HG03520 (cell line): ENCODE measurements around the gene ADGRL3.

Experiments used
- ATAC-seq: cut with Tn5 transposase; IDR thresholded peaks from one replicate; pipeline ENCODE4 v1.9.1; 2021; ENCODE audit warnings: mild to moderate bottlenecking, moderate library complexity; ENCODE audit not compliant: unreplicated experiment

ADGRL3 gene

DNA sequence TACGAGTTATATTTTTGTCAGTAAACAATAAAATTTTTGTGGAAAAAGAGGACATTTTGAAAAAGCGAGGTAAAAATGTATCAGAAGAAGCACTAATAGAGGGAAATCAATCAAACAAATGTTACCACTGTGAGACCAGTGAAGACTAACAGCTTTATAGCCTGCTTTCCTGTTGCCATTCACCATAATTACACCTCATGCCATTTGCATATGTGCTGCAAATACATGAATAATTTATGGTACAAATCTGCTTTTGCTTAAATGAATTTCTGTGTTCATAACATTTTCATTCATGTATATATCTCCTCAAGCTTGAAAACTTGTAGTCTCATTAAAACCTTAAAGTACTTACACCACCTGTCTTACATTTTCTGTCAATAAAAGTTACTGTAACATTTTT, 830.8 kb downstream of the ADGRL3 start:
- no peak for ATAC-seq

DNA sequence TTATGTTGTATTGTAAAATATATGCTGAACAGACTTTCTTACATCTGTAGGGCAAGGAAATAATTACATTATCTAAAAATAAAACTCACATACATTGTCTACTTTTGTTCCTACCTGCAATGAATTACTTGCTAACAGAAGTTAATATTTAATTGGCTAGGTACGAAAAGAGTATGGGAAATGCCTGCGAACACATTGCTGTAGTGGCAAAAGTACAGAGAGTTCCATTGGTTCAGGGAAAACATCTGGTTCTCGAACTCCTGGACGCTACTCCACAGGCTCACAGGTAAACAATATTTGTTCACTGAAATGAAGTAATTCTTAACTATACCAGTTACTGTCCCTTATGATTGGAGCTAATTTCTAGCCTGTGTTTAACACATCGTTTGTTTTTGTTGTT, 837.4 kb downstream of the ADGRL3 start:
- no peak for ATAC-seq

DNA sequence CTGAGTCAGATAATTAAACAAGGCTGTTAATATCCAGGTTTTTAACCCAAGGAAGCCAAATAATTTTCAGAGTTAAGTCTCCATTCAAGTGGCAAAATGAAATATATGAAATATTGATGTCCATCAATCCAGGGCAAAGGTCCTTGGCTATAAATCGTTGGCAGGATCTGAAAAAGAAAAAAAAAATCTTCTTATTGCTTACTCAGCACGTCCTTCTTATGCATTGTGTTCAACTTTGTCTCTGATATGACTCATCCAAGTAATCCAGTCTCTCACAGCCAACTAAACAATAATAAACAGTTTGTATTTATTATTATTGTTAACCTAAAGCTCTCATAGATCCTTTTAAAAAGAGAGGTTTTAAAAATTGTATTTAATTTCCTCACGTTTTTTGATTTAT, 851.2 kb downstream of the ADGRL3 start:
- no peak for ATAC-seq

DNA sequence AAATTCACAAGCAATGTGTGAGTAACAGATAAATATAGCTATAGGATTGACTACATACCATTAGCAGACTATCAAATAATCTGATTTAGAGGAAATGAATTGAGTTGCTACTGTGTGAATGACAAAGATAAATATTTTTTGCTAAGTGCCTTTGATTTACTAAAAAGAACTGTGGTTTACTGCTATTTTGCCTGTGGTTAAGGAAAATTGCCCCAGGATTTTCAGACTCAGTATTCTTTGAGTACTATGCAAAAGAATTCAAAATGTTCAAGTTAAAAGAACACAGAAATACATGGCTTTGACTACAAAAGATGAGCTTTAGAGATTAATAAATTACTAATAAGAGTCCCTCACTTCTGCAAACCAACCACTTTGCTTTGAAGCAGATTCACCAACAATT, 853.8 kb downstream of the ADGRL3 start:
- no peak for ATAC-seq

GRCh38 chr4:62057031-62057430, 856.9 kb downstream of the ADGRL3 start:
- ATAC-seq, result no peak

DNA sequence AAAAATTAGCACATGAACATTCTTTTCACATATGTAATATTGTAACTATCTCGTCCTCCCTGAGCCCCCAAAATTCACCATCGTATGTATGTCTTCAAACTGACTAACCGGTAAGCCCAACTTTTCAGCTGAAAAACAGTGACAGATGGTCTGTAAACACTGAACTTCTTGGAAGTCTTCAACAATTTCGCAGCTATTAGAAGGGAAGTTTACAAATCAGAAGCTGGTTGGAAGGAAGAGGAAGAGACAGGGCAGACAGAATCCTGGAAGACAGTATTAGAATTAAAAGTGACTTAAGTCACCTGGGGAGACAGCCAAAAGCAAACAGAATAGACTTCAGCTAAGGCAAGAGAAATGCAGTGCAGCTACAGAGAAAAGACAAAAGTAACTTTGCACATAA, 858.4 kb downstream of the ADGRL3 start:
- no peak for ATAC-seq

- ATAC-seq, result no peak
These were observed 870.2 kb downstream of the ADGRL3 start for GRCh38 chr4:62070291-62070852.

GRCh38 chr4:62075089-62075488, 875.0 kb downstream of the ADGRL3 start:
- no peak for ATAC-seq

- no peak for ATAC-seq
These were observed 875.4 kb downstream of the ADGRL3 start for GRCh38 chr4:62075521-62075920.

DNA sequence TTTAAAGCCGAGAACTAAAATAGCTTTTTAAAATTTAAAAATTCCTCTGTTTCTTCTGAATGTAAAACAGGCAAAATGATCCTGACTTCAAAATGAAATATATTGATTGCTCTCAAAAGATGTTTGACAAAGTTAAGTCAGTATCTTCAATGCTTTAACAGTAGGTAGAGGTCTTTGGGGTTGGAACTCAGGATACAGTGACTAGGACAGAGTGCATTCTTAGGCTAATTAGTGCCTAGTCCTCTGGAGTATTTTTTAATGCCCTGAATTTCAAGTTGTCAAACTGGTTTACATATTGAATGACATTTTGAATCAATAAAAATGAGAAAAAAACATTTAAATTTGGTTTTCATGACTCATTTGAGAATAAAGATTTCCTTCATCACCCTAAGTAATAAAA, 877.3 kb downstream of the ADGRL3 start:
- no peak for ATAC-seq

- no peak for ATAC-seq
These were observed 880.3 kb downstream of the ADGRL3 start for GRCh38 chr4:62080431-62080830.

- no peak for ATAC-seq
These were observed 887.6 kb downstream of the ADGRL3 start for GRCh38 chr4:62087706-62088105.

- no peak for ATAC-seq
These were observed 893.6 kb downstream of the ADGRL3 start for GRCh38 chr4:62093735-62094134.

DNA sequence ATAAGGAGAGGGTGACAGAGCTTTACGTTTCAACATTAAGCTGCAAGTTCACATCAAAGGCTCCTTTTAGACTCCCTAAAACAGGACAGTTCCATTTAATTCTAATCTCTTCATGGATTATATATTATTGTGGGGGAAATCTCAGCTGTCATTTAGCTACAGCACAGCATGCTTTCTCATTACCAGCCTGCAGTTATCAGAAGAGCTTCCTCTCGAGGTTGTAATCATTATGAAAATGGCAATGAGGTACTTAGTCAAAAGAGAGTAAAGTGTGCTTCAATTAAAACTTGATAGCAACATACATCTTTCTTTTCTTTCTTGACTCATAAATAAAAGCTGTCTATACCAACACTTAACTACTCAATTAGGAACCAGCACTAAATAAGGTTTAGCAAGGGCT, 896.8 kb downstream of the ADGRL3 start:
- no peak for ATAC-seq

DNA sequence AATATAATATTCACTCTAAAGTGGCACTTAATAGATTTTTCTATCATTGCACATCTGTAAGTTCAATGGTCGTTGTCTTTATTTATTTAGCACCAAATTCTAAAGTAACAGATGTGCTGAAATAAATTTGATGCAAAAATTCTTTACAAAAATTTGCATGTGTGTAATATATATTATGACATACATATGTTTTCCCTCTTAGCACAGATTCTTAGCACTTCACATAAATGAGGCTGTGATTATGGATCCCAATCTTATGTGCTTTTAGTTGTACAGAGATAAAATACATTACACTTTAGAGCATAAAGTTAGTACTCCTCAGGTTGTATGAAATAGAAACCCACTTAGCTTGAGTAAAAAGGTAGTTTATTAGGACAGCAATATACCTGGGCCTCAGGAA, 915.1 kb downstream of the ADGRL3 start:
- ATAC-seq, result no peak

DNA sequence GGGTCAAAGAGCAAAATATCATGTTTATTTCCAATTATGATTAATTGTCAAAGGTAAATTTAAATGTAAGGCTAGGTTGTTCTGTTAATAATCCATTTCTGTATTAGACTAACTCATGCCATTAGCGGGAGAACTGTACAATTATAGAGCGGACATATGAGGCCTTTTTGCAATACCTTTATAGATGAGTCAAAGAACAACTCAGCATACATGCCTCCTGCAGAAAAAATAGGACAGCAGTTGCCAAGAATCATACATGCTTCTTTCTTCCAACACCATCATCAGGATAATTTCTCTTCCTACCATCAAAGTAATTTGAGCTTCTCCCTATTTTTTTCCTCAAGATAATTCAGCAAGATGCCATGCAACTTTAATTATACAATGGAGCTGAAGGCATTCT, 917.8 kb downstream of the ADGRL3 start:
- ATAC-seq, result no peak

DNA sequence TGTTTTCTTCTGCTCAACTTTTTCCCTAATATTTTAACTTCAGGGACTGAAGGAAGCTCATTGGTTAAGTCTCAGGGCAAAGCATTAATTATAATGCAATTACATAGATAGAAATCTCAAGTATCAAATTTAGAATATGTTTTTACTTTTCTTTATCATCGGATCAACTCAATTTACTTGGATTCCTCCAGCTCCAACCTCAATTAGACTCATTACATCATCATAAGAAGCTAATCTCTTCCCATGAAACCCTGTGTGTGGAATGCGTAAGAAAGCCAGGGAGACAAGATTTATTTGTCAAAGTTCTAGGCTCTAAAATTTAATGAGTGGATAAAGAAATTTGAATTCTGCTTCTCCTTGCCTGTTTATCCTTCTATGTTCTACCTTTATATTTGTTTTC, 918.4 kb downstream of the ADGRL3 start:
- ATAC-seq, result no peak

GRCh38 chr4:62119195-62119594, 919.1 kb downstream of the ADGRL3 start:
- ATAC-seq, result no peak

DNA sequence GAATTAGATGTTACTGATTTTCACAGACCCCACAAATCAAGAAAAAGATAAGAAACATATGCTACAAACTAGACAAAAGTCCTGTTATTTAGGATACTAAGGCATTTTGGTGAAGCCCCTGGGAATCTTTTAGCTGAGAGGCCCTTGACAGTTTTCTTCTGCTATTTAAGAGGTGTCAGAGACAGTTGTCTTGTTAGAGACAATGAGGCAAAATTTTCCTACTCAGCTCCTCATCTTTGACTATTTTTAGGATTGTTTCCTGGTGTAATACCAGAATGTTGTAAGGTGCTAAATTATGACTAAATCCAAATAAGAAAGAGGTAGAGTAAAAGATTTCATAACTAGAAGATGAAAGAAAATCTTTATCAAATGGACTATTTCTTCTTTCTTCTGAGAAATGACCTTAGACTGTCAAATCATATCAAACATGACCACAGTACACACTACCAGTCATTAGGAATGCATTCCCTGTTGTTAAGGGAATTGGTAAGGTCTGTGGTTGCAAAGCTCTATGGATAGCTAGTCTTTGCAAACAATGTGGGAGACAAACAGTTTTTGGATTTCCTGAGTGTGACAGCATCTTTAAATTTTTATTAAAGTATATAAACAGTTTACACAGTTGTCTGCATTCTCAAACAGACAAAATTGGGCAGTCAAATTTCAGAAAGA, 926.1 kb downstream of the ADGRL3 start:
- no peak for ATAC-seq
